NCI-H446 treated with DMSO at 0.1 percent for 48 hours (cell line): ENCODE data around the gene HEY2.
"Not testable (repeated sequence)": the region's sequence is repeated elsewhere in the genome, so short reads cannot be mapped to it uniquely, and the experiment has no call there.

Experiments used
- DNase-seq: peaks from one replicate; lab custom pipeline; 2025; lab: John Stamatoyannopoulos, UW

HEY2 gene

GRCh38 chr6:125797120-125797885, 47.9 kb downstream of the HEY2 start:
- no peak for DNase-seq

GRCh38 chr6:125797886-125798444, 48.5 kb downstream of the HEY2 start:
- DNase-seq = no peak

GRCh38 chr6:125798734-125799508, 49.5 kb downstream of the HEY2 start:
- DNase-seq = no peak

- DNase-seq = no peak
Observed at GRCh38 chr6:125802383-125802782, 53.0 kb downstream of the HEY2 start.

- no peak for DNase-seq
Observed at GRCh38 chr6:125802943-125803377, 53.5 kb downstream of the HEY2 start.

- DNase-seq = no peak
Observed at GRCh38 chr6:125804264-125804663, 54.8 kb downstream of the HEY2 start.

- DNase-seq = not testable (repeated sequence)
Observed at GRCh38 chr6:125804866-125805425, 55.5 kb downstream of the HEY2 start.

- DNase-seq = no peak
Observed at GRCh38 chr6:125806813-125807212, 57.4 kb downstream of the HEY2 start.

- DNase-seq = no peak
Observed at GRCh38 chr6:125807293-125807692, 57.9 kb downstream of the HEY2 start.

GRCh38 chr6:125808060-125808459, 58.6 kb downstream of the HEY2 start:
- no peak for DNase-seq

- no peak for DNase-seq
Observed at GRCh38 chr6:125808591-125808990, 59.2 kb downstream of the HEY2 start.

- DNase-seq = no peak
Observed at GRCh38 chr6:125809570-125810170, 60.2 kb downstream of the HEY2 start.

GRCh38 chr6:125810445-125810844, 61.0 kb downstream of the HEY2 start:
- no peak for DNase-seq
